Ishikawa (cell line): Measurements from ENCODE around the gene GBP7.

Source experiments
- CREB1 ChIP-seq: IDR thresholded peaks from 2 replicates; pipeline ENCODE4 v1.6.1; 2012; ENCODE audit warnings: low read depth
- EGR1 ChIP-seq: IDR thresholded peaks from 2 replicates; pipeline ENCODE4 v1.6.1; 2012
- EP300 ChIP-seq: IDR thresholded peaks from 2 replicates; pipeline ENCODE4 v1.6.1; 2012; ENCODE audit warnings: borderline replicate concordance
- FOXM1 ChIP-seq: IDR thresholded peaks from 2 replicates; pipeline ENCODE4 v1.6.1; 2012; ENCODE audit warnings: low read depth, borderline replicate concordance
- MAX ChIP-seq: IDR thresholded peaks from 2 replicates; pipeline ENCODE4 v1.6.1; 2012
- RAD21 ChIP-seq: IDR thresholded peaks from 2 replicates; pipeline ENCODE4 v1.6.1; 2012; ENCODE audit warnings: low read depth
- REST ChIP-seq: IDR thresholded peaks from 2 replicates; pipeline ENCODE4 v1.6.1; 2012; ENCODE audit warnings: low read depth, mild to moderate bottlenecking
- TAF1 ChIP-seq: IDR thresholded peaks from 2 replicates; pipeline ENCODE4 v1.6.1; 2012; ENCODE audit warnings: low read depth, mild to moderate bottlenecking
- TCF12 ChIP-seq: IDR thresholded peaks from 2 replicates; pipeline ENCODE4 v1.6.1; 2012; ENCODE audit warnings: low read depth
- ZBTB7A ChIP-seq: IDR thresholded peaks from 2 replicates; pipeline ENCODE4 v1.6.1; 2012; ENCODE audit warnings: low read depth

- TF ChIP-seq RAD21 = no peak
- no peak for TF ChIP-seq EP300
- TF ChIP-seq FOXM1 = no peak
- no peak for TF ChIP-seq MAX
- no peak for TF ChIP-seq CREB1
- no peak for TF ChIP-seq ZBTB7A
- no peak for TF ChIP-seq REST
- no peak for TF ChIP-seq TCF12
- no peak for TF ChIP-seq EGR1
- TF ChIP-seq TAF1 = no peak
Measured at GRCh38 chr1:89100412-89100811, 75.4 kb downstream of the GBP7 start.
